ENCODE data around the gene ADAP2.
"Not testable (repeated sequence)": the region's sequence is repeated elsewhere in the genome, so short reads cannot be mapped to it uniquely, and the experiment has no call there.

The ADAP2 gene

DNA sequence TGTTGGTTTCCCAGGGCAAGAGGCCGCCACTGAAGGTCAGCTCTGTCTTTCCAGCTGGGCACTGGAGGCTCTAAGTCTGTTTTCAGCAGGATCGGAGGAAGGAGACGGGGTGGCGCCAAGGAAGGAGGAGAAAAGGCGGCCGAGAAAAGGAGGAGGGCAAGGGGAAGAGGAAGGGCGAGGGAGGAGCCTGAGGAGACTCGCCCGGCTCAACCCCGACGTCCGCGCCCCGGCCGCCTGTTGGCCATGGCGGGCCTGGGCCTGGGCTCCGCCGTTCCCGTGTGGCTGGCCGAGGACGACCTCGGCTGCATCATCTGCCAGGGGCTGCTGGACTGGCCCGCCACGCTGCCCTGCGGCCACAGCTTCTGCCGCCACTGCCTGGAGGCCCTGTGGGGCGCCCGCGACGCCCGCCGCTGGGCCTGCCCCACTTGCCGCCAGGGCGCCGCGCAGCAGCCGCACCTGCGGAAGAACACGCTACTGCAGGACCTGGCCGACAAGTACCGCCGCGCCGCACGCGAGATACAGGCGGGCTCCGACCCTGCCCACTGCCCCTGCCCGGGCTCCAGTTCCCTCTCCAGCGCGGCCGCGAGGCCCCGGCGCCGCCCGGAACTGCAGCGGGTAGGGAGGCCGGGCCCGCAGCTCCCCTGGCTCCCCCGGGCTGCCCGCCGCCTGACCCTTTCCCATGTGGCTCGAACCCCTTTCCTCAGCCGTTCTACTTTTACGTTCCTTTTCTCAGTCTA, 49.3 kb downstream of the ADAP2 start, which contains the start of gene RNF135:
TSS of gene RNF135 (plus strand) at position 209 of the 737 bp plus-strand sequence. CDS start at position 244, 35 bp downstream.
- DNase-seq = peak in 1 of 2 experiments; percentile 15

DNA sequence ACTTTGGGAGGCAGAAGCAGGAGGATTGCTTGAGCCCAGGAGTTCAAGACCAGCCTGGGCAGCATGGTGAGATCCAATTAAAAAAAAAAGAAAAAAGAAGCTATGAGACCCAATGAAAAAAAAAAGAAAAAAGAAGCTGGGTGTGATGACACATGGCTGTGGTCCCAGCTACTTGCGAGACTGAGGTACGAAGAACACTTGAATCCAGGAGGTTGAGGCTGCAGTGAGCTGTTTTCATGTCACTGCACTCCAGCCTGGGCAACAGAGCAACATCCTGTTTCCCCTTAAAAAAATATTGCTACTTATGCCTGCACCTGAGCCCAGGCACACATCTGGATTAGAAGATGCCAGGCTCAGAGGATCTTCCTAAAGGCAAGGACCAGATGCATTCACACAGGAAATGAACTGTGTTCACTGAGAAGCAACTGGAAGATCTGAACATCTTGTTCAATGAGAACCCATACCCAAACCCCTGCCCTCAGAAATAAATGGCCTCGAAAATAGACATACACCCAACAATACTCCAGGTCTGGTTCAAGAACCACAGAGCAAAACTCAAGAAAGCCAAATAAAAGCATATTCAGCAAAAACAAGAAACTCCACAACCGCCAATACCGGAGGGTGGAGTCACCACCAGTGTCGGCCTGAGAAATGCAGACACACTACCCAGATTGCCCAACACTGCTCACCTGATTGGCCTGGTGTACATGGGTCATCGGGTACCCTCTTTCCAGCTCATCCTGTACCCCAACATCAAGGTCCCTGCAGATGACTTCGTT, 53.5 kb downstream of the ADAP2 start:
- no peak for DNase-seq

DNA sequence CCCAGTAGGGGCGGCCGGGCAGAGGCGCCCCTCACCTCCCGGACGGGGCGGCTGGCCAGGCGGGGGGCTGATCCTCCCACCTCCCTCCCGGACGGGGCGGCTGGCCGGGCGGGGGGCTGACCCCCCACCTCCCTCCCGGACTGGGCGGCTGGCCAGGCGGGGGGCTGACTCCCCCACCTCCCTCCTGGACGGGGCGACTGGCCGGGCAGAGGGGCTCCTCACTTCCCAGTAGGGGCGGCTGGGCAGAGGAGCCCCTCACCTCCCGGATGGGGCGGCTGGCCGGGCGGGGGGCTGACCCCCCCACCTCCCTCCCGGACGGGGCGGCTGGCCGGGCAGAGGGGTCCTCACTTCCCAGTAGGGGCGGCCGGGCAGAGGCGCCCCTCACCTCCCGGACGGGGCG, 58.2 kb downstream of the ADAP2 start:
- not testable (repeated sequence) for DNase-seq

DNA sequence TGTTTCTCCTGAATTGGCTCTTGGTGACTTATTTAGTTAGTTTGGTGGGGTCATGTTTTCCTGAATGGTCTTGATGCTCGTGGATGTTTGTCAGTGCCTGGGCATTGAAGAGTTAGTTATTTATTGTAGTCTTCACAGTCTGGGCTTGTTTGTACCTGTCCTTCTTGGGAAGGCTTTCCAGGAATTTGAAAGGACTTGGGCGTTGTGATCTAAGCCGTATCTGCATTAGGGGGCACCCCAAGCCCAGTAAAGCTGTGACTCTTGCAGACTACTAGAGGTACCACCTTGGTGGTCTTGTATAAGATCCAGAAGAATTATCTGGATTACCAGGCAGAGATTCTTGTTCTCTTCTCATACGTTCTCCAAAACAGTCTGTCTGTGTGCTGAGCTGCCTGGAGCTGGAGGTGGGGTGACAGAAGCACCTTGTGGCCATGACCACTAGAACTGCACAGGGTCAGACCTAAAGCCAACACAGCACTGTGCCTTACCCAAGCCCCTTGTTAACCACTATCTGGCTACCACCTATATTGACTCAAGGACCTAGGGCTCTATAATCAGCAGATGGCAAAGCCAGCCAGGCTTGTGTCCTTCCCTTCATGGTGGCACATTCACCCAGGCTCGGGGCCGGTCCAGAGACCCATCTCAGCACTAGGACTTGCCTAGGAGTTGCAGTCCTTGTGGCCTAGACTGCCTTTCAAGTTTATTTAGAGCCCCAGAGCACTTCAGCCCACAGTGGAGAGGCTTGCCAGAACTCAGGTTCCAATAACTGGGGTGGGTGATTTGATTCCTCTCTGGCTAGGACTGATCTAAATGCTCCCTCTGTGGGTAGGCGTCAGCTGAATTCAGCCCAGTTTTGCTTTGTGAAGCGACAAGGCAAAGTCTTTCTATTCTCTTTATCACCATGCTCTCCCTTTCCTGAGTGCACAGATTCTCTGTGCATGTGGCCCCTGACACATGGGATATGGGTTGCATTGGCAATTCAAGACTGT, 60.1 kb downstream of the ADAP2 start:
- DNase-seq = no peak

DNA sequence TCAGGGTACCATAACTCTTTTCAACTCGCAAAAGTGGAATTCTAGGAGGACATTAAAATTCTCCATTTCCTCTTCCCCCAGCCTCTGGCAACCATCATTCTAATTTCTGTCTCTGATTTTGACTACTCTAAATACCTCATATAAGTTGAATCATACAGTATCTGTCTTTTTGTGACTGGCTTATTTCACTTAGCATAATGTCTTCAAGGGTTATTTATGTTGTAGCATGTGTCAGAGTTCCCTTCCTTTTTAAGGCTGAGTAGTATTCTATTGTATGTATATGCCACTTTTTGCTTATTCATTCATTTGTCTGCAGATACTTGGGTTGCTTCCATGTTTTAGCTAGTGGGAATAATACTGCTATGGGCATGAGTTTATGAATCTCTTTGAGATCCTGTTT, 61.1 kb downstream of the ADAP2 start:
- DNase-seq = no peak

DNA sequence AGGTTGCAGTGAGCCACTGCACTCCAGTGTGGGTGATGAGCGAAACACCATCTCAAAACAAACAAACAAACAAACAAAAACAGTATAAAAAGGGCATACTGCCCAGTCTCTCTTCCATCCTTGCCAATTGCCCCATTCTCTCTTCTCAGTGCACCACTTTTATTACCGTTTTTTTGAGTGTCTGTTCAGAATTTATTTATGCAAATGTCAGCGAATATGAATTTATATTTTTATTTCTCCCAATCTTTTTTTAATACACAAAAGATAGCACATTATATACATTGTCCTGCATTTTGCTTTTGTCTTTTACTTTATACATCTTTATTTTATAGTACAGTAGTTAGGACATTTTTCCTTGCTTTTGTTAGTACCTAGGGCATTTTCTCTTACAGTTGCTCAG, 68.7 kb downstream of the ADAP2 start:
- no peak for DNase-seq

DNA sequence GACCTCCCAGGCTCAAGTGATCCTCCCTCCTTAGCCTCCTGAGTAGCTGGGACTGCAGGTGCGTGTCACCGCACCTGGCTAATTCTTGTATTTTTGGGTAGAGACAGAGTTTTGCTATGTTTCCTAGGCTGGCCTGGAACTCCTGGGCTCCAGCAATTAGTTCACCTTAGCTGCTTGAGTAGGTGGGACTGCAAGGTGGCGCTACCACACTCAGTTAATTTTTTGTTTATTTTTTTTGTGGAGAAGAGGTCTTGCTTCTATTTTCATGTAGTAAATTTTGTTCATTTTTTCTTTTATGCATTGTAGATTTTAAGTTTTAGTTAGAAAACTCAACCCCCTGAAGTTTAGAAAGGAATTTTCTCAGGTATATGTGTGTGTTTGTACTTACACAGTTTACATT, 70.8 kb downstream of the ADAP2 start:
- DNase-seq = no peak

DNA sequence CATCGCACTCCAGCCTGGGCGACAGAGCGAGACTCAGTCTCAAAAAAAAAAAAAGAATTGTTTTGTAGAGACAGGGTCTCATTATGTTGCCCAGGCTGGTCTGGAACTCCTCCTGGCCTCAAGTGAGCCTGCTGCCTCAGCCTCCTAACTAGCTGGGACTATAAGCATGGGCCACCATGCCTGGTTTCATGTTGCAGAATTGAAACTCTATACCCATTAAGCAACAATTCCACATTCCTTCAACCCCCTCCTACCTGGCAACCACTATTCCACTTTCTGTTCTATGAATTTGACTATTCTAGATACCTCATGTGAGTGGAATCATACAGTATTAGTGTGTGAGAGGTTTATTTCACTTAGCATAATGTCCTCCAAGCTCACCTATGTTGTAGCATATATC, 73.6 kb downstream of the ADAP2 start:
- DNase-seq = no peak

DNA sequence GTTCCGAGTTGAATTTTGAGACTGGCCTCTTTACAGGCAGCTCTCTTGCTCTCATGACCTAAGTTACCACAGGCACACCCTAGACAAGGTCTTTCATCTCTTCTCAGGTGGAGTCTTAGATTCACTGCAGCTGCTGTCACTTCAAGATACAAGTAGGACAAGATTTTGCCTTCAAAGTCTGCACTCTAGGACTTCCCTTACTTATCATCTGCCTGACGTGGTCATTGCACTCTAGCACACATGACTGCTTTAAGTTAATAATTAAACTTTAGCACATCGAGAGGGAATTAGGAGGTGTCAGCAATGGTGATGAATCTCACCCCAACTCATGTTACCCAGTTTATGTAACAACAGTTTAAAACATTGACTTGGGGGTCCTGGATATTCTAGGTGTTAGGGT, 74.7 kb downstream of the ADAP2 start:
- no peak for DNase-seq

DNA sequence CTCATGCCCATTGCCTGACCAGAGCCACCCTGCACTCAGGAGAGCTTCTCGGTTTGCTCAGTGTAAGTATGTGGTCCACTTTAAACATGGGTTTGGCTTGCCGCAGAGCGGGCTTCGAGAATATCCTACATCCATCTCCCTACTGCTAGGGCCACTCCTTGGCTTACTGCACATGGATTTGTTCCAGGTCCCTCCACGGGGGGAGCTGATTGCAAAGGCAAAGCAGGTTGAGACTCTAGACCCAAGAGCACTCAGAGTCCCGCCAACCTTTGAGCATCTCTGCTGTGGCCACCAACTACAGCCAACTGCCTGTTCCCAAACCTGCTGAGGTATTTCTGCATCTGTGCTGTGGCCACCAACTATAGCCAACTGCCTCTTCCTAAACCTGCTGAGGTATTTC, 75.5 kb downstream of the ADAP2 start:
- DNase-seq = no peak

DNA sequence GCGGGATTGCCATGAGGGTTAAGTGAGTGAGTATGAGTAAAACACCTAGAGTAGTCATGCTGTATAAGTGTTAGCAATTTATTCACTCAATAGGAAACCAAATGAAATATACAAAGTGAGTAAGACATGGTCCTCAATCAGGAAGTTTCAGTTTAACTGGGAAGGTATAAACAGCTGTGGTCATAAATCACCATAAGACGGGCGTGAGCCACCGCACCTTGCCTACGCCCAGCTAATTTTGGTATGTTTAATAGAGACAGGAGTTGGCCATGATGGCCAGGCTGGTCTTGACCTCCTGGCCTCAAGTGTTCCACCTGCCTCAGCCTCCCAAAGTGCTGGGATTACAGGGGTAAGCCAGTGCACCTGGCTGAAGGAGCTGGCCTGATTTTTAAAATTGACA, 76.1 kb downstream of the ADAP2 start:
- DNase-seq = no peak

DNA sequence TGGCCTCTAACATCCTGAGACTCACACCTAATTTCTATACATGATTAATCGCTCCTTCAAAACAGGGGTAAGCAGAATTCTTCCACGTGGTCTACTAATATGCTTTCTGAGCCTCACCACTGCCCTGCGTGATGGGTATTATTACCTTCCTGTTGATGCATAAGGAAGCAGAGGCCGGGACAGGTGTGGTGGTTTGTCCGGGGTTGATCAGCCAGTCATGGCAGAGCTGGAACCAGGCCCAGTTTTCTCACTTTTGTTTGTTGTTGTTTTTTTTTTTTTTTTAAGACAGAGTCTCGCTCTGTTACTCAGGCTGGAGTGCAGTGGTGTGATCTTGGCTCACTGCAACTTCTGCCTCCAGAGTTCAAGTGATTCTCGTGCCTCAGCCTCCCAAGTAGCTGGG, 80.3 kb downstream of the ADAP2 start:
- no peak for DNase-seq

DNA sequence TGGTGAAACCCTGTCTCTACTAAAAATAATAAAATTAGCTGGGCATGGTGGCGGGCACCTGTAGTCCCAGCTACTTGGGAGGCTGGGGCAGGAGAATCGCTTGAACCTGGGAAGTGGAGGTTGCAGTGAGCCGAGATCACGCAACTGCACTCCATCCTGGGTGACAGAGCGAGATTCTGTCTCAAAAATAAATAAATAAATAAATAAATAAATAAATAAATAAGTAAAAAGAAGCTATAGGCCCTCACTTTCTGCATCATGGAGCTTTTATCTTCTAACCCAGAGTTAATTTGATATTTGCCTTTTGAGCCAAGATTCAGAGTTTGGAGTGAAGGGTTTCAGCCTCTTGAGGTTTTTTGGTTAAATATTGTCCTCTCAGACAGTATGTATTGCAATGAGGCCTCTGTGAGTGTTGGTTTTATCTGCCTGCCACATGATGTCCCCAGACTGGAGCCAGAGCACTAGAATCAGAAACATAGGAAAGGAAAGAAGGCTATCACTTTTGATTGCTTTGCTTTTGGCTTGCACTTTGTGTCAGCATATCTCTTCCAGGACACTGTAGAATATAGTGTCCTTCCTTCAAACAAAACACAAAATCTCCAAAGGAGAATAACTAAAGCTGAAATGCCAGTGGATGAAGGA, 81.6 kb downstream of the ADAP2 start:
- DNase-seq = no peak

DNA sequence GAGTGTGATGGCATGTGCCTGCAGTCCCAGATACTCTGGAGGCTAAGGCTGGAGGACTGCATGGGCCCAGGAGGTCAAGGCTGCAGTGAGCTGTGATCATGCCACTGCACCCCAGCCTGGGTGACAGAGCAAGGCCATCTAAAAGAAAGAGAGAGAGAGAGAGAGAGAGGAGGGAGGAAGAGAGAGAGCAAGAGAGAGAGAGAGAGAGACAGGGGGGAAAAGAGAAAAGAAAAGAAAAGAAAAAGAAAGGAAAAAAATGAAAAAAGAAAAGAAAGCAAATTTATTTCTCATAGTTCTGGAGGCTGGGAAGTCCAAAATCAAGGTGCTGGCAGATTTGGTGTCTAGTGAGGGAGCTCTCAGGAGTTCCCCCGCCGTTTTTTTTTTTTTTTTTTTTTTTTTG, 82.4 kb downstream of the ADAP2 start:
- DNase-seq = no peak

DNA sequence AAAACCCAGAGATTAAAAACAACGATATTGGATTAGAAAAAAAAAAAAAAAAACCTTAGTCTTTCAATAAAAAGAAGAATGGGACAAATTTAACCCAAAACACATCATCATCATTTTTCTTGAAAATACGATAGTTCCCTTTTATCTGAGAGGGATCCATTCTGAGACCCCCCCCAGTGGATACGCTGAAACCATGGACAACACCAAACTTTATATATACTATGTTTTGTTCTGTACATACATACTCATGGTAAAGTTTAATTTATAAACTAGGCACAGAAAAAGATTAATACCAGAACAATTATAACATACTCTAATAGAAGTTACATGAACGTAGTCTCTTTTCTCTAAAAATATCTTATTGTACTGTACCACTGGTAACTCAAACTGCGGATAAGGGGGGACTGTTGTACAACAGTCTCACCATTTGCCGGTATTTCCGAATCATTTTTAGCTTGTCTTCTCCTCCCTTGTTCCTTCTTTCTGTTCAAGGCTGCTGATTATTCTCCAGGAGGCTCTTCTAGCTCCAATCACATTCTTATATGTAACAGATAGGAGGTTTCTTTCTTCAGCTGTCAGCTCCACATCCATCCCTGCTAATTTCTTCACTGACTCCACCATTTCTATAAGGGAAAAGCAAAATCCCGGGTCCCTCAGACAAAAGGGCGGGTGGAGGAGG, 86.1 kb downstream of the ADAP2 start:
- no peak for DNase-seq

DNA sequence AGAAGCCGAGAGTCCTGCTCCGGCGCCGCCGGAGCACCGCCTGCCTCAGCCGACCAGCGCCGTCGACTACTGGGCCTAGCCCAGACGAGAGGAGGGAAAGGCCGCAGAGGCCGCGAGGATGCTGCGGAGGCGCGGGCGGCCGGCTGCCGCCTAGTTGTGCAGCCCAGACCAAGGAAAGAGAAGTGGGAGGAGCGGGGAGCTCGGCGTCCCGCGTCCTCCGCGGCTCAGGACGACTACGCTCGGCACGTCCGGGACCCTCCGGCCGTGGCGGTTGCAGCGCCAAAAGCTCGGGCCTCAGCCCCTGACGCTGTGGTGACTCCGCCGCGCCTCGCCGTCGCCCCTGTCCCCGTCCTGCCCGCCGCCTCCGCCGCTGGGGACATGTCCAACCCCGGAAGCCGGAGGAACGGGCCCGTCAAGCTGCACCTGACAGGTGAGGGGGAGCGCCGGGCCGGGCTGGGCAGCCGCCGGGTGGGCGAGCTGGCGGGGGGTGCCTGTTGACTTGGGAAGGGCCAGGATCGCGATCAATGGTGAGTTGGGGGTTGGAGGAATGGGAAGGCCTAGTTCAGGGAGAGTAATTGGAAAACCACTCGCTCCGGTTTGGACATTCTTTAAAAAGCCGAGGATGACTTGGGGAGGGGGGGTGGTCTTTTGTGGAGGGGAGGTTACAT, 86.8 kb downstream of the ADAP2 start:
- no peak for DNase-seq
